Measurements from ENCODE around the gene GSKIP. TPM values are rescaled to one million over a fixed set of nuclear protein-coding genes. Genes with fewer than 3 reads are reported as not detected.

Gene GSKIP
- total RNA-seq, 4 donors from 2014 or later = 30.3 to 65.1 (median 49.7) TPM

DNA sequence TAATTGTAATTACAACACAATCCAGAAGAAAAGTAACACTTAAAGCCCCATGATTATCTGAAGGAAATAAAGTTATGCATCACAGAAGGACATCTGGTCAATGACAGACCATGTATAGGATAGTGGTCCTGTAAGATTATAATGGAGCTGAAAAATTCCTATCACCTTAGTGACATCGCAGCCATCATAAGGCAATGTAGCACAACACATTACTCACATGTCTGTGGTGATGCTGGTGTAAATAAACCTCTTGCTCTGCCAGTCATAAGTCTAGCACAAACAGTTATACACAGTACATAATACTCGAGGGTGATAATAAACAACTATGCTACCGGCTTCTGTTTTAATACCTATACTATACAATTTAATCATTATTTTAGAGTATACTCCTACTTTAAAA, 11.3 kb upstream of the GSKIP start:
- H3K4me1 ChIP-seq = peaks cover 0 to 31% (median 0%) of the 10 kb centered on the region in 3 donors
- DNase-seq = no peak
- 73 to 81% methylated on average over 3 of the region's 3 CpGs for WGBS, 2 donors
- intact Hi-C loops (cut with DNase I) = no loop called here
- no peaks in the 10 kb centered on the region for H3K36me3 ChIP-seq
- no peak overlapping the region for H3K27ac ChIP-seq
- no peak overlapping the region for H3K4me3 ChIP-seq
- H3K9me3 ChIP-seq = no peaks in the 10 kb centered on the region
- no peaks in the 10 kb centered on the region for H3K27me3 ChIP-seq
- no peak for TF ChIP-seq POLR2A (IDR thresholded peaks at IDR 0.05)
- TF ChIP-seq, protein P1, sequence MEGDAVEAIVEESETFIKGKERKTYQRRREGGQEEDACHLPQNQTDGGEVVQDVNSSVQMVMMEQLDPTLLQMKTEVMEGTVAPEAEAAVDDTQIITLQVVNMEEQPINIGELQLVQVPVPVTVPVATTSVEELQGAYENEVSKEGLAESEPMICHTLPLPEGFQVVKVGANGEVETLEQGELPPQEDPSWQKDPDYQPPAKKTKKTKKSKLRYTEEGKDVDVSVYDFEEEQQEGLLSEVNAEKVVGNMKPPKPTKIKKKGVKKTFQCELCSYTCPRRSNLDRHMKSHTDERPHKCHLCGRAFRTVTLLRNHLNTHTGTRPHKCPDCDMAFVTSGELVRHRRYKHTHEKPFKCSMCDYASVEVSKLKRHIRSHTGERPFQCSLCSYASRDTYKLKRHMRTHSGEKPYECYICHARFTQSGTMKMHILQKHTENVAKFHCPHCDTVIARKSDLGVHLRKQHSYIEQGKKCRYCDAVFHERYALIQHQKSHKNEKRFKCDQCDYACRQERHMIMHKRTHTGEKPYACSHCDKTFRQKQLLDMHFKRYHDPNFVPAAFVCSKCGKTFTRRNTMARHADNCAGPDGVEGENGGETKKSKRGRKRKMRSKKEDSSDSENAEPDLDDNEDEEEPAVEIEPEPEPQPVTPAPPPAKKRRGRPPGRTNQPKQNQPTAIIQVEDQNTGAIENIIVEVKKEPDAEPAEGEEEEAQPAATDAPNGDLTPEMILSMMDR (IDR thresholded peaks at IDR 0.05) = no peak

DNA sequence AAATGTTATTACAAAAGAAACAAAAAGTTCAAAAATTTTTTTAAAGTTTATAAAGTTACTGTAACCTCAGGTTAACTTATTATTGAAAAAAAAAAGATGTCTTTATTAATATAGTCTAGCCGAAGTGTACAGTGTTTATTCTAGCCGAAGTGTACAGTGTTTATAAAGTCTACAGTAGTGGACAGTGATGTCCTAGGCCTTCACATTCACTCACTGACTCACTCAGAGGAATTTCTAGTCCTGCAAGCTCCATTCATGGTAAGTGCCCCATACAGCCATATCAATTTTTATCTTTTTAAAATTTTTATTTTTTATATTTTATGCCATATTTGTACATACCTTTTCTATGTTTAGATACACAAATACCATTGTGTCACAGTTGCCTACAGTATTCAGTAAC, 10.6 kb upstream of the GSKIP start:
- no peak for TF ChIP-seq POLR2A (IDR thresholded peaks at IDR 0.05)
- TF ChIP-seq, protein P1 (IDR thresholded peaks at IDR 0.05) = no peak
- intact Hi-C loops (cut with DNase I) = no loop called here
- 60 to 66% methylated on average over 2 of the region's 2 CpGs for WGBS, 2 donors
- Histone ChIP-seq H3K36me3 (no peaks in the 10 kb centered on the region), H3K9me3 (no peaks in the 10 kb centered on the region), H3K4me3 (no peak overlapping the region), H3K27ac (no peak overlapping the region), H3K27me3 (no peaks in the 10 kb centered on the region), H3K4me1 (peaks cover 0 to 31% (median 0%) of the 10 kb centered on the region in 3 donors)
- DNase-seq = no peak

DNA sequence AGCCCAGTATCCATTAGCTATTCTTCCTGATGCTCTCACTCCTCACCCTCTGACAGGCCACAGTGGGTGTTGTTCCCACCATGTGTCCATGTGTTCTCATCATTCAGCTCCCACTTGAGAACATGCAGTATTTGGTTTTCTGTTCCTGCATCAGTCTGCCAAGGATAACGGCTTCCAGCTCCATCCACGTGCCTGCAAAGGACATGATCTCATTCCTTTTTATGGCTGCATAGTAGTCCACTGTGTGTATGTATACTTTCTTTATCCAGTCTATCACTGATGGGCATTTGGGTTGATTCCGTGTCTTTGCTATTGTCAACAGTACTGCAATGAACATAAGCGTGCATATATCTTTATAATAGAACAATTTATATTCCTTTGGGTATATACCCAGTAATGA, 9.1 kb upstream of the GSKIP start:
- intact Hi-C loops (cut with DNase I) = no loop called here

DNA sequence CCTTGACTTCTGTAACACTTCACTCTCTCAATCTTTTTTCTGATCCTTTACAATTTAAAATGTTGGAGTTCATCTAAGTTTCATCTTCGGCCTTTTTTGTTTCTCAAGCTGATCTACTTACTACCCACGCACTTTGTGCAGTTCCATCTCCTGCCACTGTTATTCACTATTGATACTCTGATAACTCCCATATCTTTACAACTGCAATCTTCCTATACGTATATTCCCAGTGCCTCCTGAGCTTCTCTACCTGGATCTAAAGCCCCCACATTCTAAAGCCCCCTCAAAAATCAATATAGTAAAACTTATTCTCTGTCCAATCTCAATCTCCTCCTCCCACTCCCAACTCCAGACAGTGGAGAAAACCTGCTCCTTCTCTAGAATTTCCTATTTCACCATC, 6.1 kb upstream of the GSKIP start:
- H3K9me3 ChIP-seq = no peaks in the 10 kb centered on the region
- no peaks in the 10 kb centered on the region for H3K27me3 ChIP-seq
- H3K4me3 ChIP-seq = no peak overlapping the region
- TF ChIP-seq, protein P1 (IDR thresholded peaks at IDR 0.05) = peak in 1 of 6 experiments; percentile 5
- TF ChIP-seq POLR2A (IDR thresholded peaks at IDR 0.05) = no peak
- H3K36me3 ChIP-seq = no peaks in the 10 kb centered on the region
- H3K27ac ChIP-seq = no peak overlapping the region
- intact Hi-C loops (cut with DNase I) = loop anchor here (5.0 kb wide), 1 partner anchor 35 kb away; the partner anchor contains the start of gene AK7
- no peak for DNase-seq
- H3K4me1 ChIP-seq = peaks cover 4 to 41% (median 14%) of the 10 kb centered on the region in 3 donors
- 96 to 99% methylated on average over 3 of the region's 3 CpGs for WGBS, 2 donors

More for the DNA sequence above, 9.1 kb upstream of the GSKIP start:
- Histone ChIP-seq H3K4me1 (peaks cover 0 to 30% (median 0%) of the 10 kb centered on the region in 3 donors), H3K27ac (no peak overlapping the region), H3K4me3 (no peak overlapping the region), H3K9me3 (no peaks in the 10 kb centered on the region), H3K27me3 (no peaks in the 10 kb centered on the region), H3K36me3 (no peaks in the 10 kb centered on the region)
- TF ChIP-seq, protein P1 (IDR thresholded peaks at IDR 0.05) = no peak
- no peak for TF ChIP-seq POLR2A (IDR thresholded peaks at IDR 0.05)
- DNase-seq = no peak
- WGBS, 2 donors = 95% methylated on average over 4 of the region's 4 CpGs

DNA sequence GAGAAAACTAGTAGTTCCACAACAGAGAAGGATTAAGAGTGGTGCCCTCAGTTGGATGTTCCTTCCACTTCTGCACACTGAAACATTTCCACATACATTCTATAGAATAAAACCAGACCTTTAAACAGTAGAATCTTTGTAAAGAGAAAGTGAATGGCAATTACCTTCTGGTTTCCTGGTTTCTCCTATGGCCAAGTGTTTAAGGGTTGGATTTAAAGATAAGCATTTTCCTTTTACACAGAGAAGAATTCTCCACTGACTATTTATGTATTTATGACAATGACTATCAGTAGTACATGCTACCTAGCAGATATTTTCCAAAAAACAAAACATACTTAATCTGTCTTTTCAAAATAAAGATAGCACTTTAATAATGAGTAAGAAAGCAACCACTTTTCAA, 3.4 kb upstream of the GSKIP start:
- H3K27ac ChIP-seq = no peak overlapping the region
- TF ChIP-seq, protein P1 (IDR thresholded peaks at IDR 0.05) = no peak
- TF ChIP-seq POLR2A (IDR thresholded peaks at IDR 0.05) = no peak
- intact Hi-C loops (cut with DNase I) = loop anchor here (5.0 kb wide), 1 partner anchor 32 kb away; the partner anchor contains the start of gene AK7

More for the DNA sequence above, 3.4 kb upstream of the GSKIP start:
- H3K4me1 ChIP-seq = peaks cover 14 to 44% (median 24%) of the 10 kb centered on the region in 3 donors
- no peaks in the 10 kb centered on the region for H3K36me3 ChIP-seq
- no peak for DNase-seq
- no peak overlapping the region for H3K4me3 ChIP-seq
- no peaks in the 10 kb centered on the region for H3K9me3 ChIP-seq
- no peaks in the 10 kb centered on the region for H3K27me3 ChIP-seq

Measured in esophagus squamous epithelium (tissue), 5 donors.